ENCODE measurements around the gene OCEL1.

Gene OCEL1

GRCh38 chr19:17235300-17235970 lies 9.4 kb downstream of the OCEL1 start (continued):
- TF ChIP-seq ZSCAN4 (tag by site-specific recombination; IDR thresholded peaks at IDR 0.05), result no peak
- TF ChIP-seq ZNF280D (tag by site-specific recombination; IDR thresholded peaks at IDR 0.05), result no peak
- TF ChIP-seq, protein P1, sequence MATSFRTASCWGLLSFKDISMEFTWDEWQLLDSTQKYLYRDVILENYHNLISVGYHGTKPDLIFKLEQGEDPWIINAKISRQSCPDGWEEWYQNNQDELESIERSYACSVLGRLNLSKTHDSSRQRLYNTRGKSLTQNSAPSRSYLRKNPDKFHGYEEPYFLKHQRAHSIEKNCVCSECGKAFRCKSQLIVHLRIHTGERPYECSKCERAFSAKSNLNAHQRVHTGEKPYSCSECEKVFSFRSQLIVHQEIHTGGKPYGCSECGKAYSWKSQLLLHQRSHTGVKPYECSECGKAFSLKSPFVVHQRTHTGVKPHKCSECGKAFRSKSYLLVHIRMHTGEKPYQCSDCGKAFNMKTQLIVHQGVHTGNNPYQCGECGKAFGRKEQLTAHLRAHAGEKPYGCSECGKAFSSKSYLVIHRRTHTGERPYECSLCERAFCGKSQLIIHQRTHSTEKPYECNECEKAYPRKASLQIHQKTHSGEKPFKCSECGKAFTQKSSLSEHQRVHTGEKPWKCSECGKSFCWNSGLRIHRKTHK (tag by site-specific recombination; IDR thresholded peaks at IDR 0.05), result no peak
- TF ChIP-seq ZNF560 (tag by site-specific recombination; IDR thresholded peaks at IDR 0.05; ENCODE audit: borderline replicate concordance), result no peak
- TF ChIP-seq ZNF488 (tag by site-specific recombination; IDR thresholded peaks at IDR 0.05), result no peak
- TF ChIP-seq ZNF2 (tag by site-specific recombination; IDR thresholded peaks at IDR 0.05), result 0 out of 2 replicates have a peak, but pooled peaks have one; percentile 18
- TF ChIP-seq ZNF555 (tag by site-specific recombination; conservative IDR thresholded peaks at IDR 0.05), result no peak
- no peak for TF ChIP-seq ZNF341 (tag by site-specific recombination; IDR thresholded peaks at IDR 0.05; ENCODE audit: low read depth)
- no peak for TF ChIP-seq ZNF558 (tag by site-specific recombination; IDR thresholded peaks at IDR 0.05)
- TF ChIP-seq, protein P2, sequence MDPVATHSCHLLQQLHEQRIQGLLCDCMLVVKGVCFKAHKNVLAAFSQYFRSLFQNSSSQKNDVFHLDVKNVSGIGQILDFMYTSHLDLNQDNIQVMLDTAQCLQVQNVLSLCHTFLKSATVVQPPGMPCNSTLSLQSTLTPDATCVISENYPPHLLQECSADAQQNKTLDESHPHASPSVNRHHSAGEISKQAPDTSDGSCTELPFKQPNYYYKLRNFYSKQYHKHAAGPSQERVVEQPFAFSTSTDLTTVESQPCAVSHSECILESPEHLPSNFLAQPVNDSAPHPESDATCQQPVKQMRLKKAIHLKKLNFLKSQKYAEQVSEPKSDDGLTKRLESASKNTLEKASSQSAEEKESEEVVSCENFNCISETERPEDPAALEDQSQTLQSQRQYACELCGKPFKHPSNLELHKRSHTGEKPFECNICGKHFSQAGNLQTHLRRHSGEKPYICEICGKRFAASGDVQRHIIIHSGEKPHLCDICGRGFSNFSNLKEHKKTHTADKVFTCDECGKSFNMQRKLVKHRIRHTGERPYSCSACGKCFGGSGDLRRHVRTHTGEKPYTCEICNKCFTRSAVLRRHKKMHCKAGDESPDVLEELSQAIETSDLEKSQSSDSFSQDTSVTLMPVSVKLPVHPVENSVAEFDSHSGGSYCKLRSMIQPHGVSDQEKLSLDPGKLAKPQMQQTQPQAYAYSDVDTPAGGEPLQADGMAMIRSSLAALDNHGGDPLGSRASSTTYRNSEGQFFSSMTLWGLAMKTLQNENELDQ (tag by site-specific recombination; IDR thresholded peaks at IDR 0.05; ENCODE audit: low read depth), result no peak
- no peak for TF ChIP-seq ZNF155 (tag by site-specific recombination; IDR thresholded peaks at IDR 0.05)
- TF ChIP-seq WT1 (tag by site-specific recombination; IDR thresholded peaks at IDR 0.05), result no peak
- TF ChIP-seq ZNF677 (tag by site-specific recombination; IDR thresholded peaks at IDR 0.05), result 0 out of 2 replicates have a peak, but pooled peaks have one; percentile 46
- no peak for TF ChIP-seq ZNF214 (tag by site-specific recombination; IDR thresholded peaks at IDR 0.05; ENCODE audit: borderline replicate concordance)
- TF ChIP-seq ZNF571 (tag by site-specific recombination; IDR thresholded peaks at IDR 0.05), result no peak
- peak; percentile 13; the same call in 1 of the 2 replicates for TF ChIP-seq ZNF10 (tag by site-specific recombination; IDR thresholded peaks at IDR 0.05)
- no peak for TF ChIP-seq ZNF311 (tag by site-specific recombination; IDR thresholded peaks at IDR 0.05; ENCODE audit: borderline replicate concordance)
- TF ChIP-seq, protein P3, sequence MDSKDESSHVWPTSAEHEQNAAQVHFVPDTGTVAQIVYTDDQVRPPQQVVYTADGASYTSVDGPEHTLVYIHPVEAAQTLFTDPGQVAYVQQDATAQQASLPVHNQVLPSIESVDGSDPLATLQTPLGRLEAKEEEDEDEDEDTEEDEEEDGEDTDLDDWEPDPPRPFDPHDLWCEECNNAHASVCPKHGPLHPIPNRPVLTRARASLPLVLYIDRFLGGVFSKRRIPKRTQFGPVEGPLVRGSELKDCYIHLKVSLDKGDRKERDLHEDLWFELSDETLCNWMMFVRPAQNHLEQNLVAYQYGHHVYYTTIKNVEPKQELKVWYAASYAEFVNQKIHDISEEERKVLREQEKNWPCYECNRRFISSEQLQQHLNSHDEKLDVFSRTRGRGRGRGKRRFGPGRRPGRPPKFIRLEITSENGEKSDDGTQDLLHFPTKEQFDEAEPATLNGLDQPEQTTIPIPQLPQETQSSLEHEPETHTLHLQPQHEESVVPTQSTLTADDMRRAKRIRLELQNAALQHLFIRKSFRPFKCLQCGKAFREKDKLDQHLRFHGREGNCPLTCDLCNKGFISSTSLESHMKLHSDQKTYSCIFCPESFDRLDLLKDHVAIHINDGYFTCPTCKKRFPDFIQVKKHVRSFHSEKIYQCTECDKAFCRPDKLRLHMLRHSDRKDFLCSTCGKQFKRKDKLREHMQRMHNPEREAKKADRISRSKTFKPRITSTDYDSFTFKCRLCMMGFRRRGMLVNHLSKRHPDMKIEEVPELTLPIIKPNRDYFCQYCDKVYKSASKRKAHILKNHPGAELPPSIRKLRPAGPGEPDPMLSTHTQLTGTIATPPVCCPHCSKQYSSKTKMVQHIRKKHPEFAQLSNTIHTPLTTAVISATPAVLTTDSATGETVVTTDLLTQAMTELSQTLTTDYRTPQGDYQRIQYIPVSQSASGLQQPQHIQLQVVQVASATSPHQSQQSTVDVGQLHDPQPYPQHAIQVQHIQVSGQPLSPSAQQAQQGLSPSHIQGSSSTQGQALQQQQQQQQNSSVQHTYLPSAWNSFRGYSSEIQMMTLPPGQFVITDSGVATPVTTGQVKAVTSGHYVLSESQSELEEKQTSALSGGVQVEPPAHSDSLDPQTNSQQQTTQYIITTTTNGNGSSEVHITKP (tag by site-specific recombination; IDR thresholded peaks at IDR 0.05), result no peak
- no peak for TF ChIP-seq ZNF544 (tag by site-specific recombination; IDR thresholded peaks at IDR 0.05)
- peak; percentile 81 for TF ChIP-seq ZNF561 (tag by site-specific recombination; IDR thresholded peaks at IDR 0.05; ENCODE audit: borderline replicate concordance)
- no peak for TF ChIP-seq ZNF530 (tag by site-specific recombination; IDR thresholded peaks at IDR 0.05; ENCODE audit: low read depth)
- no peak for TF ChIP-seq SCRT1 (tag by site-specific recombination; IDR thresholded peaks at IDR 0.05; ENCODE audit: borderline replicate concordance)
- no peak for TF ChIP-seq ZNF133 (tag by site-specific recombination; IDR thresholded peaks at IDR 0.05)
- TF ChIP-seq ZNF449 (tag by site-specific recombination; IDR thresholded peaks at IDR 0.05), result peak; percentile 68; the same call in 1 of the 2 replicates
- TF ChIP-seq YY2 (tag by site-specific recombination; IDR thresholded peaks at IDR 0.05), result peak; percentile 62; the same call in 1 of the 2 replicates

Data from HEK293 (cell line).